CD14-positive monocyte (primary cell): ENCODE data around the gene GPHA2. TPM values are rescaled to one million over a fixed set of nuclear protein-coding genes. Genes with fewer than 3 reads are reported as not detected.

Source experiments
- DNase-seq, 3 donors: peaks; one replicate each; pipeline ENCODE4 v3.0.0-alpha.2; 2011 to 2022
- H2AFZ ChIP-seq: 2 replicates; pipeline ENCODE4 v1.6.0; 2012; ENCODE audit warnings: mild to moderate bottlenecking, low read depth, low read length, inconsistent platforms; ENCODE audit not compliant: insufficient read depth, poor library complexity, severe bottlenecking
- H3K27ac ChIP-seq, 2 donors: 1 replicate in 1 of 2; 2 replicates in 1 of 2; pipeline ENCODE4 v1.5.1; 2012 to 2013; ENCODE audit warnings: low read length in 2 of 2, control low read depth in 1 of 2, inconsistent platforms in 1 of 2, low read depth in 1 of 2, mild to moderate bottlenecking in 1 of 2
- H3K27me3 ChIP-seq, 2 donors: one replicate each; pipeline versions ENCODE4 v1.6.0 to v1.6.1; 2011 to 2013; ENCODE audit warnings: low read length in 2 of 2; ENCODE audit not compliant: control insufficient read depth in 2 of 2, insufficient read depth in 2 of 2
- H3K36me3 ChIP-seq, 2 donors: replicated peaks in 1 of 2; 1 replicate in 1 of 2; 2 replicates in 1 of 2; pipeline versions ENCODE4 v1.5.1 to v1.6.1; 2012 to 2013; ENCODE audit warnings: low read length in 2 of 2, control low read depth in 1 of 2, inconsistent platforms in 1 of 2, mild to moderate bottlenecking in 1 of 2; ENCODE audit not compliant: insufficient read depth in 2 of 2, control insufficient read depth in 1 of 2
- H3K4me1 ChIP-seq, 2 donors: 1 replicate in 1 of 2; 2 replicates in 1 of 2; pipeline versions ENCODE4 v1.5.1 to v1.6.1; 2012 to 2013; ENCODE audit warnings: low read length in 2 of 2, control low read depth in 1 of 2, inconsistent platforms in 1 of 2, mild to moderate bottlenecking in 1 of 2, moderate library complexity in 1 of 2; ENCODE audit not compliant: insufficient read depth in 2 of 2, control insufficient read depth in 1 of 2
- H3K4me2 ChIP-seq: replicated peaks from 2 replicates; pipeline ENCODE3; 2012; ENCODE audit warnings: low read length, moderate library complexity, mild to moderate bottlenecking; ENCODE audit not compliant: poor library complexity, severe bottlenecking; ENCODE audit errors: extremely low read depth
- H3K4me3 ChIP-seq, 3 experiments: fragments of 200-600 bp in 1 of 3; sonication (generic) in 1 of 3; replicated peaks in 1 of 3; 1 replicate in 2 of 3; 2 replicates in 1 of 3; pipeline ENCODE4 v1.5.1; 2011 to 2013; ENCODE audit warnings: low read length in 3 of 3, mild to moderate bottlenecking in 3 of 3, control low read depth in 2 of 3, low read depth in 2 of 3, inconsistent platforms in 1 of 3, moderate library complexity in 1 of 3
- H3K79me2 ChIP-seq: 2 replicates; pipeline ENCODE4 v1.6.0; 2012; ENCODE audit warnings: mild to moderate bottlenecking, control low read depth, inconsistent platforms, low read length, moderate library complexity; ENCODE audit not compliant: insufficient read depth
- H3K9ac ChIP-seq: 2 replicates; pipeline ENCODE4 v1.6.0; 2017; ENCODE audit warnings: low read length, mild to moderate bottlenecking; ENCODE audit not compliant: insufficient read depth, poor library complexity, severe bottlenecking
- H3K9me3 ChIP-seq, 2 donors: replicated peaks in 1 of 2; 1 replicate in 1 of 2; 2 replicates in 1 of 2; pipeline versions ENCODE4 v1.5.1 to v1.6.1; 2012 to 2013; ENCODE audit warnings: low read length in 2 of 2, control low read depth in 1 of 2; ENCODE audit not compliant: control insufficient read depth in 1 of 2, insufficient read depth in 1 of 2
- H4K20me1 ChIP-seq: 2 replicates; pipeline ENCODE4 v1.6.0; 2012; ENCODE audit warnings: mild to moderate bottlenecking, low read length, control low read depth, moderate library complexity; ENCODE audit not compliant: insufficient read depth
- H3K27ac Mint-ChIP-seq, 7 donors: one replicate each; pipeline ENCODE4 v1.8.0; 2020; ENCODE audit warnings: mild to moderate bottlenecking in 7 of 7, mixed read lengths in 7 of 7, moderate library complexity in 6 of 7, inconsistent platforms in 2 of 7
- H3K27me3 Mint-ChIP-seq, 3 donors: one replicate each; pipeline ENCODE4 v1.8.0; 2021 to 2022; ENCODE audit warnings: low read depth in 3 of 3, mild to moderate bottlenecking in 3 of 3, mixed read lengths in 3 of 3, moderate library complexity in 3 of 3, inconsistent platforms in 1 of 3
- H3K36me3 Mint-ChIP-seq, 2 donors: one replicate each; pipeline ENCODE4 v1.8.0; 2020; ENCODE audit warnings: mixed read lengths in 2 of 2, inconsistent platforms in 1 of 2, mild to moderate bottlenecking in 1 of 2
- H3K4me1 Mint-ChIP-seq: one replicate; pipeline ENCODE4 v1.8.0; 2020; ENCODE audit warnings: mild to moderate bottlenecking, mixed read lengths
- H3K4me3 Mint-ChIP-seq, 2 donors: one replicate each; pipeline ENCODE4 v1.8.0; 2020; ENCODE audit warnings: mild to moderate bottlenecking in 2 of 2, mixed read lengths in 2 of 2, moderate library complexity in 1 of 2
- H3K9me3 Mint-ChIP-seq, 7 donors: one replicate each; pipeline ENCODE4 v1.8.0; 2020 to 2022; ENCODE audit warnings: mixed read lengths in 7 of 7, mild to moderate bottlenecking in 6 of 7, moderate library complexity in 6 of 7, inconsistent platforms in 2 of 7
- CTCF ChIP-seq: fragments of 200-600 bp; IDR thresholded peaks from one replicate; pipeline ENCODE4 v1.8.0; 2022; ENCODE audit warnings: antibody characterized with exemption, mild to moderate bottlenecking
- WGBS: methylation state at CpG from one replicate; pipeline ENCODE4 v1.1.5; 2013; ENCODE audit warnings: missing lambda C conversion rate; ENCODE audit not compliant: insufficient coverage; 5-methylcytosine and 5-hydroxymethylcytosine counted together
- intact Hi-C, 2 donors: fragments of 100-400 bp; cut with micrococcal nuclease; formaldehyde crosslinking; loops; one replicate each; pipeline versions ENCODE4 v1.15.0 to v1.15.1; 2023
- polyA plus RNA-seq, 3 donors: library from polyadenylated mRNA; depleted of rRNA in 1 of 3; unstranded in 2 of 3; stranded (reverse) in 1 of 3; fragments of 300-500 nt in 2 of 3; fragments of >200 nt in 1 of 3; fragmentation: Illumina TruSeq in 2 of 3; gene quantifications; 1 replicate in 2 of 3; 2 replicates in 1 of 3; pipeline ENCODE4 v1.2.3, GENCODE V29; 2012 to 2021

The GPHA2 gene
- polyA plus RNA-seq, 3 donors: not detected

GRCh38 chr11:64971421-64972233, 35.9 kb upstream of the GPHA2 start, which contains the start of gene MAJIN:
TSS of gene MAJIN (minus strand) at chr11:64972108. CDS start at chr11:64959405, 12,703 bp downstream.
- Histone ChIP-seq H3K4me1 (peaks cover 12% of the 10 kb centered on the region in 2 donors), H3K36me3 (no peaks in the 10 kb centered on the region), H3K27me3 (peaks cover 2 to 24% of the 10 kb centered on the region in 2 donors), H3K4me2 (peak within 1 kb of the TSS; percentile 69), H2AFZ (peak within 1 kb of the TSS; percentile 79), H3K9ac (no peak within 1 kb of the TSS), H4K20me1 (no peaks in the 10 kb centered on the region), H3K4me3 (peak within 1 kb of the TSS; percentile 11 to 66 (median 19)), H3K27ac (no peak within 1 kb of the TSS), H3K9me3 (no peaks in the 10 kb centered on the region), H3K79me2 (no peaks in the 10 kb centered on the region)
- Mint-ChIP-seq H3K27ac (peak within 1 kb of the TSS in 1 of 7 donors; percentile 9), H3K27me3 (peaks cover 27 to 44% (median 44%) of the 10 kb centered on the region in 3 donors), H3K36me3 (no peaks in the 10 kb centered on the region), H3K4me1 (peaks cover 16% of the 10 kb centered on the region), H3K4me3 (peak within 1 kb of the TSS; percentile 68 to 82), H3K9me3 (peaks cover 0 to 3% (median 0%) of the 10 kb centered on the region in 7 donors)
- peak; percentile 79 to 85 (median 81) for DNase-seq
- intact Hi-C loops: no loop called here
- 16% methylated on average over 58 of the region's 69 CpGs for WGBS
- no peak for TF ChIP-seq CTCF

- Mint-ChIP-seq H3K9me3 (peaks cover 0 to 3% (median 0%) of the 10 kb centered on the region in 7 donors), H3K4me1 (peaks cover 16% of the 10 kb centered on the region), H3K4me3 (peak overlapping the region; percentile 31 to 65), H3K36me3 (no peaks in the 10 kb centered on the region), H3K27me3 (peaks cover 30 to 44% (median 41%) of the 10 kb centered on the region in 3 donors), H3K27ac (peak overlapping the region in 2 of 7 donors; percentile 32 to 44)
- Histone ChIP-seq H3K4me1 (peaks cover 12% of the 10 kb centered on the region in 2 donors), H3K4me2 (no peak overlapping the region), H2AFZ (no peak overlapping the region), H3K27ac (no peak overlapping the region), H4K20me1 (no peaks in the 10 kb centered on the region), H3K9me3 (no peaks in the 10 kb centered on the region), H3K79me2 (no peaks in the 10 kb centered on the region), H3K36me3 (no peaks in the 10 kb centered on the region), H3K27me3 (peaks cover 2 to 24% of the 10 kb centered on the region in 2 donors), H3K9ac (no peak overlapping the region), H3K4me3 (no peak overlapping the region)
- DNase-seq: no peak
- WGBS: 93% methylated on average over 3 of the region's 8 CpGs
- TF ChIP-seq CTCF: no peak
- intact Hi-C loops: no loop called here
Measured at GRCh38 chr11:64970731-64971151, 35.0 kb upstream of the GPHA2 start.
